Sigmoid colon (tissue), 7 donors: ENCODE results near the gene TBC1D21. TPM values are rescaled to one million over a fixed set of nuclear protein-coding genes. Genes with fewer than 3 reads are reported as not detected.

Experiments used
- DNase-seq: peaks from one replicate; pipeline ENCODE4 v3.0.0-alpha.2; 2019
- H3K27ac ChIP-seq, 4 donors: fragments of 200-600 bp; sonication (generic); one replicate each; pipeline ENCODE4 v1.5.1; 2016 to 2019; ENCODE audit warnings: mild to moderate bottlenecking in 1 of 4
- H3K27me3 ChIP-seq, 3 donors: fragments of 200-600 bp; sonication (generic); one replicate each; pipeline ENCODE4 v1.5.1; 2019; ENCODE audit warnings: mild to moderate bottlenecking in 1 of 3
- H3K36me3 ChIP-seq, 4 donors: fragments of 200-600 bp; sonication (generic); one replicate each; pipeline ENCODE4 v1.5.1; 2016 to 2019
- H3K4me1 ChIP-seq, 4 donors: fragments of 200-600 bp; sonication (generic); one replicate each; pipeline ENCODE4 v1.5.1; 2017 to 2019
- H3K4me3 ChIP-seq, 4 donors: fragments of 200-600 bp; sonication (generic); one replicate each; pipeline ENCODE4 v1.5.1; 2017 to 2019; ENCODE audit warnings: mild to moderate bottlenecking in 2 of 4, moderate library complexity in 1 of 4
- H3K9me3 ChIP-seq, 4 donors: fragments of 200-600 bp in 3 of 4; sonication (generic) in 3 of 4; one replicate each; pipeline versions ENCODE4 v1.5.1 to v1.6.1; 2013 to 2019
- CTCF ChIP-seq, 4 experiments: fragments of 450-650 bp in 3 of 4; fragments of 200-600 bp in 1 of 4; IDR thresholded peaks; one replicate each; pipeline ENCODE4 v1.5.1; 2016 to 2019; ENCODE audit warnings: antibody characterized with exemption in 4 of 4, mild to moderate bottlenecking in 3 of 4, moderate library complexity in 2 of 4
- EP300 ChIP-seq, 4 donors: sonication (generic); formaldehyde crosslinking; IDR thresholded peaks; one replicate each; pipeline ENCODE4 v1.6.1; 2017; ENCODE audit warnings: antibody characterized with exemption in 4 of 4
- POLR2A ChIP-seq, 2 donors: fragments of 450-650 bp; IDR thresholded peaks; one replicate each; pipeline ENCODE4 v1.6.1; 2016; ENCODE audit warnings: antibody characterized with exemption in 2 of 2, mild to moderate bottlenecking in 2 of 2, moderate library complexity in 2 of 2
- POLR2AphosphoS5 ChIP-seq, 4 donors: sonication (generic); formaldehyde crosslinking; IDR thresholded peaks; one replicate each; pipeline ENCODE4 v1.6.1; 2017; ENCODE audit warnings: antibody characterized with exemption in 4 of 4
- WGBS, 2 donors: extraction: QIAGEN DNeasy Blood & Tissue Kit; methylation state at CpG; one replicate each; pipeline ENCODE4 v1.1.7; 2013; 5-methylcytosine and 5-hydroxymethylcytosine counted together
- intact Hi-C: fragments of 100-400 bp; cut with DNase I; formaldehyde crosslinking; loops from one replicate; pipeline ENCODE4 v1.15.1; 2023
- polyA plus RNA-seq, 3 donors: library from polyadenylated mRNA; stranded (reverse); fragments of 200-250 nt; gene quantifications; one replicate each; pipeline ENCODE4 v1.2.3, GENCODE V29; 2013
- total RNA-seq, 4 donors: library from RNA; depleted of rRNA; stranded (reverse); fragments of >200 nt; gene quantifications; one replicate each; pipeline ENCODE4 v1.1.0, GENCODE V29; 2016
- donor health status: healthy with polysubstance abuse.
- donor health status: Bipolar disorder and iron deficiency.
- donor health status: healthy.

TBC1D21 gene
- total RNA-seq (not detected), polyA plus RNA-seq (not detected)

- intact Hi-C loops = no loop called here
- H3K27ac ChIP-seq = no peak within 1 kb of the TSS
- no peak for TF ChIP-seq EP300 (IDR thresholded peaks at IDR 0.05)
- TF ChIP-seq CTCF (IDR thresholded peaks at IDR 0.05) = no peak
- no peak for TF ChIP-seq POLR2A (IDR thresholded peaks at IDR 0.05)
- no peak for TF ChIP-seq POLR2AphosphoS5 (IDR thresholded peaks at IDR 0.05)
- H3K36me3 ChIP-seq = no peaks in the 10 kb centered on the region
- no peak for DNase-seq
- H3K4me1 ChIP-seq = no peaks in the 10 kb centered on the region
- no peaks in the 10 kb centered on the region for H3K9me3 ChIP-seq
- H3K4me3 ChIP-seq = no peak within 1 kb of the TSS
- peaks cover 0 to 31% (median 14%) of the 10 kb centered on the region in 3 donors for H3K27me3 ChIP-seq
- WGBS, 2 donors = 74 to 75% methylated on average over 5 of the region's 5 CpGs
Observed at GRCh38 chr15:73873456-73873855, at the start of gene TBC1D21. TBC1D21 (plus strand) TSS chr15:73873564; CDS start chr15:73873710, 146 bp downstream.

GRCh38 chr15:73826711-73827251 lies 46.6 kb upstream of the TBC1D21 start:
- DNase-seq = no peak
- TF ChIP-seq POLR2A (IDR thresholded peaks at IDR 0.05) (no peak), POLR2AphosphoS5 (IDR thresholded peaks at IDR 0.05) (no peak), EP300 (IDR thresholded peaks at IDR 0.05) (no peak)
- H3K27me3 ChIP-seq = peaks cover 0 to 7% (median 0%) of the 10 kb centered on the region in 3 donors
- H3K4me1 ChIP-seq = no peaks in the 10 kb centered on the region
- intact Hi-C loops = no loop called here
- H3K36me3 ChIP-seq = no peaks in the 10 kb centered on the region
- no peak overlapping the region for H3K4me3 ChIP-seq
- H3K9me3 ChIP-seq = no peaks in the 10 kb centered on the region
- 65 to 78% methylated on average over 3 of the region's 3 CpGs for WGBS, 2 donors
- no peak overlapping the region for H3K27ac ChIP-seq

- H3K4me3 ChIP-seq = no peak overlapping the region
- intact Hi-C loops = no loop called here
- peaks cover 0 to 17% (median 0%) of the 10 kb centered on the region in 3 donors for H3K27me3 ChIP-seq
- DNase-seq = no peak
- TF ChIP-seq POLR2A (IDR thresholded peaks at IDR 0.05) (no peak), EP300 (IDR thresholded peaks at IDR 0.05) (no peak)
- H3K27ac ChIP-seq = no peak overlapping the region
- H3K9me3 ChIP-seq = no peaks in the 10 kb centered on the region
- H3K36me3 ChIP-seq = no peaks in the 10 kb centered on the region
- 61 to 67% methylated on average over 2 of the region's 2 CpGs for WGBS, 2 donors
- H3K4me1 ChIP-seq = no peaks in the 10 kb centered on the region
Observed at GRCh38 chr15:73829523-73829922, 43.8 kb upstream of the TBC1D21 start.

- no peak for DNase-seq
- H3K4me1 ChIP-seq = no peaks in the 10 kb centered on the region
- TF ChIP-seq CTCF (IDR thresholded peaks at IDR 0.05) = no peak
- TF ChIP-seq POLR2AphosphoS5 (IDR thresholded peaks at IDR 0.05) = no peak
- intact Hi-C loops = no loop called here
- no peaks in the 10 kb centered on the region for H3K36me3 ChIP-seq
- H3K27ac ChIP-seq = no peak overlapping the region
- 39 to 43% methylated on average over 1 of the region's 1 CpG for WGBS, 2 donors
- no peak overlapping the region for H3K4me3 ChIP-seq
- H3K9me3 ChIP-seq = no peaks in the 10 kb centered on the region
- H3K27me3 ChIP-seq = peaks cover 0 to 19% (median 0%) of the 10 kb centered on the region in 3 donors
Observed at GRCh38 chr15:73832657-73833056, 40.7 kb upstream of the TBC1D21 start.

- intact Hi-C loops = no loop called here
- Histone ChIP-seq H3K4me1 (peaks cover 0 to 9% (median 8%) of the 10 kb centered on the region in 4 donors), H3K27ac (no peak overlapping the region), H3K9me3 (no peaks in the 10 kb centered on the region), H3K27me3 (peaks cover 0 to 22% (median 0%) of the 10 kb centered on the region in 3 donors), H3K36me3 (no peaks in the 10 kb centered on the region), H3K4me3 (no peak overlapping the region)
- 76 to 83% methylated on average over 3 of the region's 3 CpGs for WGBS, 2 donors
- no peak for DNase-seq
- TF ChIP-seq CTCF (IDR thresholded peaks at IDR 0.05) (no peak), POLR2A (IDR thresholded peaks at IDR 0.05) (no peak), POLR2AphosphoS5 (IDR thresholded peaks at IDR 0.05) (no peak)
Observed at GRCh38 chr15:73836845-73837244, 36.5 kb upstream of the TBC1D21 start.
